Stimulated activated CD4-positive, alpha-beta T cell treated with anti-CD3 and anti-CD28 coated beads, Interleukin-15, amount 100 ng/mL, for 1 hour (primary cell): ENCODE results near the gene WDR75.
A peak's percentile ranks its signal among the peaks of the same experiment; 100 is the strongest.
"Not testable (repeated sequence)": the region's sequence is repeated elsewhere in the genome, so short reads cannot be mapped to it uniquely, and the experiment has no call there.

Source experiments
- DNase-seq, 2 donors: peaks; one replicate each; pipeline ENCODE4 v3.0.0-alpha.2; 2020; ENCODE audit warnings: low read depth in 1 of 2, low spot score in 1 of 2

Gene WDR75

GRCh38 chr2:189440947-189441708, at the start of gene WDR75:
WDR75 (plus strand) TSS chr2:189441474; CDS start chr2:189441493, 19 bp downstream.
- DNase-seq = peak; percentile 79 to 90

- no peak for DNase-seq
Observed at GRCh38 chr2:189393440-189394111, 47.7 kb upstream of the WDR75 start.

GRCh38 chr2:189394525-189394924, 46.7 kb upstream of the WDR75 start:
- no peak for DNase-seq

GRCh38 chr2:189402932-189403331, 38.3 kb upstream of the WDR75 start:
- no peak for DNase-seq

GRCh38 chr2:189406586-189407233, 34.6 kb upstream of the WDR75 start:
- DNase-seq = no peak

GRCh38 chr2:189407281-189408209, 33.7 kb upstream of the WDR75 start:
- DNase-seq = no peak

GRCh38 chr2:189408294-189408693, 33.0 kb upstream of the WDR75 start:
- DNase-seq = no peak

GRCh38 chr2:189409131-189409530, 32.1 kb upstream of the WDR75 start:
- DNase-seq = no peak

- no peak for DNase-seq
Observed at GRCh38 chr2:189409647-189410046, 31.6 kb upstream of the WDR75 start.

GRCh38 chr2:189411860-189412259, 29.4 kb upstream of the WDR75 start:
- no peak for DNase-seq

GRCh38 chr2:189412330-189412953, 28.8 kb upstream of the WDR75 start:
- peak in 1 of 2 donors; percentile 4 for DNase-seq

- no peak for DNase-seq
Observed at GRCh38 chr2:189413249-189413648, 28.0 kb upstream of the WDR75 start.

GRCh38 chr2:189421644-189422043, 19.6 kb upstream of the WDR75 start:
- no peak for DNase-seq

GRCh38 chr2:189424961-189425360, 16.3 kb upstream of the WDR75 start:
- no peak for DNase-seq

GRCh38 chr2:189425676-189426075, 15.6 kb upstream of the WDR75 start:
- no peak for DNase-seq

- DNase-seq = no peak
Observed at GRCh38 chr2:189426886-189427285, 14.4 kb upstream of the WDR75 start.

- DNase-seq = no peak
Observed at GRCh38 chr2:189427872-189428271, 13.4 kb upstream of the WDR75 start.

GRCh38 chr2:189430448-189430847, 10.8 kb upstream of the WDR75 start:
- not testable (repeated sequence) for DNase-seq

GRCh38 chr2:189435803-189436202, 5.5 kb upstream of the WDR75 start:
- not testable (repeated sequence) for DNase-seq

- DNase-seq = no peak
Observed at GRCh38 chr2:189437926-189438325, 3.3 kb upstream of the WDR75 start.

GRCh38 chr2:189439342-189439741, 1.9 kb upstream of the WDR75 start:
- no peak for DNase-seq
